HEK293T (cell line): Measurements from ENCODE around the gene TNFSF13B.

ENCODE experiments used
- ARNT ChIP-seq: fragments of 450-650 bp; IDR thresholded peaks from 2 replicates; pipeline ENCODE4 v1.6.1; 2017; ENCODE audit warnings: mild to moderate bottlenecking
- BHLHE40 ChIP-seq: fragments of 450-650 bp; IDR thresholded peaks from 2 replicates; pipeline ENCODE4 v1.6.1; 2016; ENCODE audit warnings: mild to moderate bottlenecking, moderate library complexity, borderline replicate concordance
- CTBP1 ChIP-seq: fragments of 450-650 bp; IDR thresholded peaks from 2 replicates; pipeline ENCODE4 v1.6.1; 2016; ENCODE audit warnings: borderline replicate concordance
- FOXK2 ChIP-seq: fragments of 450-650 bp; IDR thresholded peaks from 2 replicates; pipeline ENCODE4 v1.6.1; 2016; ENCODE audit warnings: mild to moderate bottlenecking
- FOXM1 ChIP-seq: fragments of 450-650 bp; IDR thresholded peaks from 2 replicates; pipeline ENCODE4 v1.6.1; 2017; ENCODE audit warnings: mild to moderate bottlenecking, borderline replicate concordance
- HDGF ChIP-seq: fragments of 450-650 bp; IDR thresholded peaks from 2 replicates; pipeline ENCODE4 v1.6.1; 2017; ENCODE audit warnings: antibody characterized with exemption, borderline replicate concordance
- L3MBTL2 ChIP-seq: fragments of 450-650 bp; conservative IDR thresholded peaks from 2 replicates; pipeline ENCODE4 v1.6.1; 2016; ENCODE audit warnings: mild to moderate bottlenecking
- SP1 ChIP-seq: fragments of 450-650 bp; IDR thresholded peaks from 2 replicates; pipeline ENCODE4 v1.6.1; 2017
- SUZ12 ChIP-seq: fragments of 450-650 bp; IDR thresholded peaks from 2 replicates; pipeline ENCODE4 v1.6.1; 2016; ENCODE audit warnings: mild to moderate bottlenecking
- ZNF384 ChIP-seq: fragments of 450-650 bp; IDR thresholded peaks from 2 replicates; pipeline ENCODE4 v1.6.1; 2016

- TF ChIP-seq CTBP1 (no peak), SP1 (no peak), SUZ12 (no peak), BHLHE40 (no peak), ARNT (no peak), ZNF384 (no peak), FOXM1 (no peak), HDGF (no peak), FOXK2 (no peak), L3MBTL2 (no peak)
Measured at GRCh38 chr13:108297114-108297513, 27.6 kb downstream of the TNFSF13B start.
